Measurements from ENCODE around the gene COX5A. TPM values are rescaled to one million over a fixed set of nuclear protein-coding genes. Genes with fewer than 3 reads are reported as not detected.
"Not testable (repeated sequence)": the region's sequence is repeated elsewhere in the genome, so short reads cannot be mapped to it uniquely, and the experiment has no call there.

The COX5A gene
- total RNA-seq, 1 experiment from 2014 or later, result 144 TPM

DNA sequence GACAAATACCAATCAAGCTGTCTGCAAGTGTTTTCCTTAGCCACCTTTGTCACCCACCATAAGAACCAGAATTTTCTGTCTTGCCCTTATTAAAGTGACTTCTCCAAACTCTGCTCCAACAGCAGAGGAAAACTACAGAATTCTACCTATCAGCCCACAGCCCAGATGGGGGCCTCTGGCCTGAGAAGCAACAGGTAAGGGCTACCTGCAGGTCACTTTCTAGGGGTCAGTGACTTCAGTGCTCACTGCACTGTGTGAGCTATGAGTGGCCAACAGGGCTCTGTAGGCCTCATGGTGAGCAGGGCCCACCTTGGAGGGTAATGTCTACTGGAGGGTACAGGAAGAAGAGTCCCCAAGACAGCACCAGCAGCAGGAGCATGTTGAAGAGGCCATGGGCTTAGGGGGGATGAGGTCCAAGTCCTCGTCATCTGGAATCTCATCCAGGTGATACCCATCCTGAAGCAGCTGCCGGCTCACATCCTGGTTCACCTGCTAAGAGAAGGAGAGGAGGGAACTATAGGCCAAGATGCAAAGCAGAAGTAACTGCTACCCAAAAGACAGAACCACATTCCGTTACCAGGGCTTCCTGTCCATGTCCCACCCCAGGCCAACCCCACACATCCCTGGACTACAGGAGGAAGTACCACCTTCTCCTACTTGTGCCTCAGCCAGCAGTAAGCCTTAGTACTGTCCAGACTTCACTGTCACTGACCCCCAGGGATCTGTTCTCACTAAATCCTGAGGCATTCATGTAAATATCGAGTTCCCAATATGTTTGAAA lies 35.4 kb downstream of the COX5A start:
- no peak for DNase-seq (ENCODE audit: low read depth)

DNA sequence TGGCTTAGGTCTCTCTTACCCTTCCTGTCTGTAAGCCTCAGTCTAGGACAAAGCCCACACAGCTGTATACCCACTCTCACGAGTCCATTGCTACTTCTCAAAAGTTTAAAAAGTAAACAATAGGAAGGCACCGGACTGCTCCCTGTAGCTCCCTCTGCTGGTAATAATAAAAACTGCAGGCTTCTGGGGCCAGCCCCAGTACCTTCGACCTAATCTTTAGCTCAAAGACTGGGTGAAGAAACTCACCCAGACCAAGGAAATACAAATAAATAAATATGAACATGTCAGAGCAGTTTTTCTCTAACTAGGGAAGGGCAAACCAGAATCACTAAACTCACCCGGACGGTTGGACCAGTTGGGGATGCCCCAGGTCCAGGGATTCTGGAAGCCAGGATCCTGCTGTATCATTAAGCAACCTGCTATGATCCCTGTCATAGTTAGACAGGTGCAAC lies 36.2 kb downstream of the COX5A start:
- peak; percentile 51 for DNase-seq (ENCODE audit: low read depth)

DNA sequence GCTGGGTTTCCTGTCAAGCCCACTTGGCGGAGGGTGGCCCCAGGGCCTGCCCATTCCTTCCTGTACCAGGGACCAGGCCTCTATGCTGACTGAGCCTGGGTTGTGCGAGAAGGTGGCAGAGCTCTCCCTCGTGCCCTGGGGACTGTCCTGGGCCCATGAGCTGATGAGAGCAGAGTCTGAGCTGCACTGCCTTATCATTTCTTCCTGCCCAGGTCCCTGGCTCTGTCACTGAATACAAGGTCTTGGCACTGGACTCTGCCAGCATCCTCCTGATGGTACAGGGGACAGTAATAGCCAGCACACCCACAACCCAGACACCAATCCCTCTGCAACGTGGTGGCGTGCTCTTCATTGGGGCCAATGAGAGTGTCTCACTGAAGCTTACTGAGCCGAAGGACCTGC lies 40.6 kb downstream of the COX5A start:
- no peak for DNase-seq (ENCODE audit: low read depth)

DNA sequence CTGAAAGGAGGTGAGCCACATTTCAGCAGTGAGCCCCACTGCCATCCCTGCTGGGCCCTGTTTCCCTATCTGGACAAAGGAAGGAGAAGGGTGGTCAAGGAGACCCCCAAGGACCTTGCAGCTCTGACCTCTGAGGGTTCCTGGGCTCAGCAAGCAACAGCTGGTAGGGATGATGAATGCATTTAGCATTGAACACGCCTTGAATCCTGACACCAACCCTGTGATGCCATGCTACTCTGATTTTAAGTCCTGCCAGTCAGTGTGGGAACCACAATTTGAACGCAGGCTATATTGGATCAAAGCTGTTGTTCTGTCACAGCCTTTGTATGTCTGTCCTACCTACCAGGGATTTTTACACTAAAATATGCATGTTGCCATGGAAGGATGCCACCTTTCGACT lies 41.6 kb downstream of the COX5A start:
- DNase-seq (ENCODE audit: low read depth), result no peak

DNA sequence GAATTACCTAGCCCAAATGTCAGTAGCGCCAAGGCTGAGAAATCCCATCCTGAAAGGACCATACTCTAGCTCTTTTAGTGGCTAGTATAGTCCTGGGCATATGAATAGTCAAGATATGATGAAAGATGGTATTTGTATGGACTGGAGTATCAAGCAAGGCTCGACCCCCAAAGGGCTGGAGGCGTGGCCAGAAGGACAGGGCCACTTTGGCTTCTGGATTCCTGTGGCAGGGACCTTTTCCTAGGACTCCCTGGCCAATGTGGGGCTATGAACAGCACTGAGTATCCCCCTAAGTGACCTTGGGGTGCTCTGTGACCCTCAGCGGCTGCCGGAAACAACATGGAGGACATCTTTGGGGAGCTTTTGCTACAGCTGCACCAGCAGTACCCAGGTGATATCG lies 42.0 kb downstream of the COX5A start:
- no peak for DNase-seq (ENCODE audit: low read depth)

DNA sequence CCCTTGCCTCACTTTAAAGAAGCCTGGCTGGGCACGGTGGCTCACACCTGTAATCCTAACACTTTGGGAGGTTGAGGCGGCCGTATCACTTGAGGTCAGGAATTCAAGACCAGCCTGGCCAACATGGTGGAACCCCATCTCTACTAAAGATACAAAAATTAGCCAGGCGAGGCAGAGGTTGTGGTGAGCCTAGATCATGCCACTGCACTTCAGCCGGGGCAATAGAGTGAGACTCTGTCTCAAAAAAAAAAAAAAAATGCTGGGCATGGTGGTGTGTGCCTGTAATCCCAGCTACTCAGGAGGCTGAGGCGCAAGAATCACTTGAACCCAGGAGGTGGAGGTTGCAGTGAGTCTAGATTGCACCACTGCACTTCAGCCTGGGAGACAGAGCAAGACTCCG lies 43.5 kb downstream of the COX5A start:
- DNase-seq (ENCODE audit: low read depth), result not testable (repeated sequence)

DNA sequence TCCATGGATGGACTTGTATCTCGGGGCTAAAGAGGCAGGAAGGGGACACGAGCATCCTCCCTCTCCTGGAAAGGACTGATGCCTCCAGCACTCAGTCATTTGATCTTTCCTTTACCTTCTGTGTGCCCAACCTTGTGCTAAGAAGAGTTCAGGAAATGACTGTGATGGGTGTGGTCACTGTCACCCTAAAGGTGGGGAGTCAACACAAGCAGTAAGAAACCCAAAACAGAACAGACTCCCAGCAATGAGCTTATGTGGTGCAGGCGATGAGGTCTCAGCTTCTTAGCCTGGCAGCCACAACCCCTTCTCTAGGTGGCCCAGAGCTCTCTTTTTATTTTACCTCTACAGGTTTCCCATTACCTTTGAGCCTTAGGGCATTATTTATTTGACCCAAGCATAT lies 44.2 kb downstream of the COX5A start:
- no peak for DNase-seq (ENCODE audit: low read depth)

DNA sequence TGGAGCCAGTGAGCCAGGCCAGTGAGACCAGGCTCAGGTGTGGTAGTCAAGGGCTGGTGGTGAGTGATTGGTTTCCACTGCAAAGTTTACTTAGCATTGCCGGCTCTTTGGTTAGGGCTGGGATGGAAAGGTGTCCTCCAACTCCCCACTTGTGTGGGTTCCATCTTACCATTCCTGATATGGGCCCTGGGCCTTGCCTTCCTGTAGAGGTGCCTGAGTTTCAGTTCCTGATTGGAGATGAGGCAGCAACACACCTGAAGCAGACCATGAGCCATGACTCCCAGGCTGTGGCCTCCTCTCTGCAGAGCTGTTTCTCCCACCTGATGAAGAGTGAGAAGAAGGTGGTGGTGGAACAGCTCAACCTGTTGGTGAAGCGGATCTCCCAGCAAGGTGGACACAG lies 44.9 kb downstream of the COX5A start:
- DNase-seq (ENCODE audit: low read depth), result no peak

DNA sequence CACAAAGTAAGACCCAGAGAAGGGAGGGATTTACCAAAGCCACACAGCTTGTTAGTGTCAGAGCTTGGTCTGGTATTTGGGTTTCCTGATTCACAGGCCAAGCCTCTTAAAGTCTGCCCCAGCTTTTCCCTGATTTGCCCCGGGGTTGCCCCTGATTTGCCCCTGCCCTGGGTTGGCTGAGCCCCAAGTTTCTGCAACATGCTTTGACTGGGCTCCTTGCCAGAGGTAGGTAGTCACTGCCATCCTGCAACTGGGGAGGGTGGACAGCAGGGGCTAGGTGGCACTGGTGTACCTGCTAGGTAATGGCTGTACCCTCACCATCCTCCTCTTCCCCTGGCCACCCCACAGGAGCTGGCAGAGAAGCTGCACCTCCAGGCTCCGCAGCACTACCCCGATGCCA lies 45.6 kb downstream of the COX5A start:
- DNase-seq (ENCODE audit: low read depth), result no peak

DNA sequence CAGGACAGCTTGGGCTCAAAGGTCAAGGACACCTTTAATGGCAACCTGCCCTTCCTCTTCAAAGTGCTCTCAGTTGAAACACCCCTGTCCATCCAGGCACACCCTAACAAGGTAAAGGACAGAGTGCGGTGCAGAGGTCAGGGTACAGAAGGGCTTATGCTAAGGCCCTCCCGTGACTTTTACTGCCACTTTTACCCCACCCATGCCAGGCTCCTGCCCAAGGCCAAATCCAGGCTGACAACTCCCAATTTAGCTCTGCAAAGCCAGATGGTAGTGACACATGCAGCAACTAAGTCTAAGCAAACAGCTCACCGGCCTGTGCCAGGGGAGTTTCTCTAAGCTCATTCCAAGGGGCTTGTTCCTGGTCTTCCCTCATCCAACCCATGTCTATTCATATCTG lies 46.4 kb downstream of the COX5A start:
- DNase-seq (ENCODE audit: low read depth), result no peak

DNA sequence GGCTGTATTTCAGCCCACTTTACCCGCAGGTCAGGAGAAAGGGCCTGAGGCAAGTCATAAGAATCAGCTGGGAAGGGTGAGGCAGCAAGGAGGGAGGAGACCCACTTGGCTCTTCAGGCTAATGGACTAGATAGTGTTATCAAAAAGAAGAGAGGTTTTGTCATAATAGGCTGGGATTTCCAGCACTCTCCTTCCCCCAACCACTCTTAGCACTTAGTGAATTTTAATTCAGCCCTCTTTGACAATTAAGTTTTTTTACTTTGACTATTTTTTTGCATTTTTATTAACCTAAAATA lies 47.3 kb downstream of the COX5A start:
- no peak for DNase-seq (ENCODE audit: low read depth)

DNA sequence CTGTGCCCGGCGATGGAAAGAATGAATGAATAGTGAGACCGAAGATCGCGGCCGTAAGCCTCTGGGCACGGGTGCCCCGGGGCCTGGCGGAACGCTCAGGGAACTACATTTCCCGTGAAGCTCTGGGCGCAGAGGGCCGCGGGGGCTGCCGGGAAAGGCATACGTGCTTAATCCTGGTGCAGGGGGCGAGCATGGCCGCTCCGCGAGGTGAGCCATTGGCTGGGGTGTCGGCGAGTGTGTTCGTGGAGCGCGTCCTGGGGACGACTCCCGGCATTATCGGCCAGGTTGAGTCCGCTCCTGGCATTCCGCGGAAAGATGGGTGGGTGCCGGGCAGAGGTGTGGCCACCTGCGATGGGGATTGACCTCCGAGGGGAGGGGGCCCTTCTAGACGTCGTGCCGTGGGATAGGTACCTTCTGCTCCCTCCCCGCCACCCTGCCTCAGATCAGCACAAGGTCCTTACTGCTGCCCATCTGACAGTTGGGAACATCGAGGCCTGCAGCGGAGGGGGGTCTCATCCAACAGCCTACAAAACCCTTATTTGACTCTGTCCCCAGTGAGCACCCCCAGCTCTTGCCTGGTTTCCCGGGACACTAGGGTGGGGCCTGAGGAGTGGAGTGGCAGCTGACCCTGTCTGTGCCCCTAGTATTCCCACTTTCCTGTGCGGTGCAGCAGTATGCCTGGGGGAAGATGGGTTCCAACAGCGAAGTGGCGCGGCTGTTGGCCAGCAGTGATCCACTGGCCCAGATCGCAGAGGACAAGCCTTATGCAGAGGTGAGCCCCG lies 47.8 kb downstream of the COX5A start, which contains the start of gene MPI:
Gene MPI, plus strand, starts transcription at position 160 of the 782 bp plus-strand sequence. Its CDS starts 32 bp downstream, at position 192.
- DNase-seq (ENCODE audit: low read depth), result peak; percentile 72

DNA sequence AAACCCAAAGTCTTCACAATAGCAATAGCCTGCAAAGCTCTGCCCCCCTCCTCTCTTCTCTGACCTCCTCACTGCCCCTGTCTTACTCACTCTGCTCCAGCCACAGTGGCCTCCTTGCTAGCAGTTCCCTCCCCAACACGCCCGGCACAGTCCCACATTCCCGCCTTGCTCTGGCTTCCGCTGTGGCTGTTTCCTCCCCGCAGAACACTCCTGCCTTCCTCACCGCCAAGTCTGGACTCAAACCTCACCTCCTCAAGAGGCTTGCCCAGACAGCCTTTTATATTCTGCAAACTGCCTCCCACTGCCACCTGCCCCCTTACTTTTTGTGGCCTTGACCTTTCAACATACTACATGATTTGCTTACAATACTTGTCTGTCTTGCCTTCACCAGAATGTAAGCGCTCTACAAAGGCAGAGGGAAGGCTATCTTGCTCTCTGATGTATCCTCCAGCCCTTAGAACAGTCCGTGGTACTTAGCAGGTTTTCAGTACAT lies 48.4 kb downstream of the COX5A start:
- DNase-seq (ENCODE audit: low read depth), result no peak

DNA sequence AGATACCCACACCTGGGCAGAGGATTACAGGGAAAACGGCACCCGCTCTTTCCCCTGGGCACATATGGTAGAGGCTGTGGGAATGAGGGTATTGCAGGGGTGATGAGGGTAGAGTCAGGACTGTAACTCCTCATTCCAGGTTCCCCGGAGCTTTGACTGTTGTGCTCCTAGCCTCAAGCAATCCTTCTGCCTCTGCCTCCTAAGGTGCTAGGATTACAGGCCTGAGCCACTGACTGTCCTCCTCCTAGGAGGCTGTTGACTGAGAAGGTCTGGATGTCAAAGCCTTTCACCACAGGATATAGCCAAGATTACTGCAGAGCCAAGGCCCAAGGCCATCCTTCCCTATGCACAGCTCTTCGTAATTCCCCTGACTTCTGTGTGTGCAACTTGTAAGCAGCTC lies 49.2 kb downstream of the COX5A start:
- DNase-seq (ENCODE audit: low read depth), result no peak

DNA sequence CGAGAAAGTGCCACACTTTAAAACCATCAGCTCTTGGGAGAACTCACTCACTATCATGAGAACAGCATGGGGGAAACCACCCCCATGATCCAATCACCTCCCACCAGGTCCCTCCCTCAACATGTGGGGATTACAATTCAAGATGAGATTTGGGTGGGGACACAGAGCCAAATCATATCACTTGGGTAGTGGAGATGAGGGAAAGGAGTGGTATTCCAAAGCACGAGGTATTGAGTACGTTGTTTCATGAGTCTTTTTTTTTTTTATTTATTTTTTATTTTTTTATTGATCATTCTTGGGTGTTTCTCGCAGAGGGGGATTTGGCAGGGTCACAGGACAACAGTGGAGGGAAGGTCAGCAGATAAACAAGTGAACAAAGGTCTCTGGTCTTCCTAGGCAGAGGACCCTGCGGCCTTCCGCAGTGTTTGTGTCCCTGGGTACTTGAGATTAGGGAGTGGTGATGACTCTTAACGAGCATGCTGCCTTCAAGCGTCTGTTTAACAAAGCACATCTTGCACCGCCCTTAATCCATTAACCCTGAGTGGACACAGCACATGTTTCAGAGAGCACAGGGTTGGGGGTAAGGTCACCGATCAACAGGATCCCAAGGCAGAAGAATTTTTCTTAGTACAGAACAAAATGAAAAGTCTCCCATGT lies 50.2 kb downstream of the COX5A start:
- not testable (repeated sequence) for DNase-seq (ENCODE audit: low read depth)

DNA sequence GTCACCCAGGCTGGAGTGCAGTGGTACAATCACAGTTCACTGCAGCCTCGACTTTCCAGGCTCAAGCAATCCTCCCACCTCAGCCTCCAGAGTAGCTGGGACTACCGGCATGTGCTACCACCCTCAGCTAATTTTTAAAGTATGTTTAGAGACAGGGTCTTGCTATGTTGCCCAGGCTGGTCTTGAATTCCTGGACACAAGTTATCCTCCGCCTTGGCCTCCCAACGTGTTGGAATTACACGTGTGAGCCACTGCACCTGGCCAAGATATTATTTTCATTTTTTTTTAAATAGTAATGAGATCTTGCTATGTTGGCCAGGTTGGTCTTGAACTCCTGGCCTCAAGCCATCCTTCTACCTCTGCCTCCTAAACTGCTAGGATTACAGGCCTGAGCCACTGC lies 52.4 kb downstream of the COX5A start:
- DNase-seq (ENCODE audit: low read depth), result no peak

DNA sequence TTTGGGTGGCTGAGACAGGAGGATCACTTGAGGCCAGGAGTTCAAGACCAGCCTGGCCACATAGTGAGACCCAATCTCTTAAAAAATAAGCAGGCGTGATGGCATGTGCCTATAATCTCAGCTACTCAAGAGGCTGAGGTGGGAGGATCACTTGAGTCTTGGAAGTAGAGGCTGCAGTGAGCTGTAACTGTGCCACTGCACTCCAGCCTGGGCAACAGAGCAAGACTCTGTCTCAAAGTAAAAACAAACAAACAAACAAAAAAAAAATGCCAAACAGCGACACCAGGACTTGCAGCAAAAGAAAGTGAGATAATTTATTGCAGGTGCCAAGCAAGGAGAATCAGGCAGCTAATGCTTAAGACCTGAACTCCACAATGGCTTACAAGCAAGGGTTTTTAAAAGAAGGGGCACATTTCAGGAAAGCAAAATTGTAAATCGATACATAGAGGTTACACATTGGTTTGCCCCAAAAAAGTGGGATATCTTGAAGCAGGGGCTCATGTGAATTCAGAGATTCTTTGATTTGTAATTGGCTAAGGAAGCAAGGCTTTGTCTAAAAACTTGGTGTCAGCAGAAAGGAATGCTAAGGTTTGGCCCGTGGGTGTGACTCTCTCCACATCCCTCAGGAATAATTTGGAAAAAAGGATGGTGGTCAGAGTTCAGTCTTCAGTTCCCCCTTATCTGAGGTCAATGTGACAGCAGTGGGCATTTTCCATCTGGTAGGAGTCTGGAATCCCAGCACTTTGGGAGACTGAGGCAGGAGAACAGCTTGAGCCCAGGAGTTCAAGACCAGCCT lies 53.2 kb downstream of the COX5A start:
- DNase-seq (ENCODE audit: low read depth), result no peak

DNA sequence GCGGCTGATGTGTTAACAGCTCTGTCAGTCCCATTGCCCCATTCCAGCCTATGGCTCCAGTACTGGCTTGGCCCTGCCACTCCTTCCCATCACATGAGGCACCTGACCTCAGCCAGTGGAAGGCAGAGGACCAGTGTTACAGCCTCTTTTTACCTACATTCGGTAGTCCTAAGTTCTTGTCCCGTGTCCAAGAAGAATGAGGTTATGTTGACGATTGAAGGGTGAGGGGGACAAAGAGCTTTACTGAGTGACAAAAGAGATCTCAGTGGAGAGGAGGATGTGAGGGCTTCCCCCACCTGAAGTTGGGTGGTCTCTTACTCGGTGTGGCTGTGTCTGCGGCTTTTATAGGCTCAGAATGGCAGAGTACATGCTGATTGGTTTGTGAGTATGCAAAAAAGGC lies 55.3 kb downstream of the COX5A start:
- DNase-seq (ENCODE audit: low read depth), result no peak

DNA sequence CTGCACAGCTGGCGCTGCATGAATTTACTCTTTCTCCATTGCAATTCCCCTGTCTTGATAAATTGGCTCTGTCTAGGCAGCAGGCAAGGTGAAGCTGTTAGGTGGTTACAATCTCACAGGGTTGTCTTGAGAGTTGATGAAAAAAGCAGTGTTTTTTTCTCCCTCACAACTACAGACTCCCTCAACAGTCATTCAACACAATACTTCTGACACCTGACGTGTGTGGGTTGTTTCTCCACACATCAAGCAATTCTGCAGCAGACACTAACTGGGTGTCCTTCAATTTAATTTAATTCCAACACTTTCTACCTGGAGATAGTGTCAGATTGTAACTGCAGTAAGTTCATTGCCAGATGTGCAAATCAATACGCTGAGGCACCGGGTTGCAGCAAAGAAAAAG lies 59.6 kb downstream of the COX5A start:
- no peak for DNase-seq (ENCODE audit: low read depth)

DNA sequence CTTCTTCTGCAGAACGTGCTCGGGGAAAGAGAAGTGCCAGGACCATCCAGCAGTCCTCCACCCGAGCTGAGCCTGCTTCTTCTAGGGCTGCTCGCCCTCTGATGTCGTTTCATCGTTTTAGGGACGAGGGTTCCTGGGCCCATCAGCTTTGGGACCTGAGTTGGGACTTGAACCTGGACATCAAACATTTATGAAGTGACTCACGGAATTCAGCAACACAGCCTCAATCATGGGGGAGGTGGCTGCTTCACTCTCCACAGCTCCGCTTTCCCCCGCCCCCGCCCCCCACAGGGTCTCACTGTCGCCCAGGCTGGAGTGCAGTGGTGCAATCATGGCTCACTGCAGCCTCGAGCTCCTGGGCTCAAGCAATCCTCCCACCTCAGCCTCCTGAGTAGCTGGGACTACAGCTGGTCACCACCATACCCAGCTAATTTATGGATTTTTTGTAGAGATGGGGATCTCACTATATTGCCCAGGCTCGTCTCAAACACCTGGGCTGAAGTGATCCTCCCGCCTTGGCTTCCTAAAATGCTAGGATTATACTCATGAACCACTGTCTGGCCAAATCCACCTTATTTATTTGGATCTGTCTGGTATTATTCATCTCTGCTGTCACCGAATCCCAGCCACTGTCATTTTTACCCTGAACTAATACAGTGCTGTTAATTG lies 64.0 kb downstream of the COX5A start:
- no peak for DNase-seq (ENCODE audit: low read depth)

All from M059J (cell line).